ENCODE measurements around the gene ORMDL1. TPM values are rescaled to one million over a fixed set of nuclear protein-coding genes. Genes with fewer than 3 reads are reported as not detected.

ORMDL1 gene
- total and polyA plus RNA-seq, 2 of the 13 experiments (the other 11 are each of a cell fraction or from before 2014, with no cell fraction given): 67.5 to 160 TPM

- TF ChIP-seq PBX2 (CRISPR knock-in tag; IDR thresholded peaks at IDR 0.05) (peak; percentile 99), FIP1L1 (IDR thresholded peaks at IDR 0.05; ENCODE audit: borderline replicate concordance, insufficient read depth, low read depth, low read length) (no peak; the same call in 1 of the 2 replicates), ZNF317 (CRISPR knock-in tag; IDR thresholded peaks at IDR 0.05) (peak; percentile 92), GABPA (IDR thresholded peaks at IDR 0.05; ENCODE audit: low read depth, low read length) (peak; percentile 67), GABPA (CRISPR knock-in tag; IDR thresholded peaks at IDR 0.05; ENCODE audit: low read depth) (peak; percentile 77), ZNF343 (CRISPR knock-in tag; IDR thresholded peaks at IDR 0.05) (peak; percentile 95; the same call in 1 of the 2 replicates), ZNF724P (CRISPR knock-in tag; IDR thresholded peaks at IDR 0.05; ENCODE audit: borderline replicate concordance) (peak; percentile 8; the same call in 1 of the 2 replicates), ARNTL (CRISPR knock-in tag; IDR thresholded peaks at IDR 0.05) (peak; percentile 85), FOXP1 (IDR thresholded peaks at IDR 0.05) (no peak), FOXP1 (CRISPR knock-in tag; IDR thresholded peaks at IDR 0.05) (no peak; the same call in 1 of the 2 replicates), KDM4B (CRISPR knock-in tag; IDR thresholded peaks at IDR 0.05) (peak; percentile 84), ZNF652 (CRISPR knock-in tag; IDR thresholded peaks at IDR 0.05; ENCODE audit: borderline replicate concordance, low read depth) (no peak), FOXO1 (CRISPR knock-in tag; IDR thresholded peaks at IDR 0.05) (peak; percentile 38; the same call in 1 of the 2 replicates), ZNF749 (CRISPR knock-in tag; IDR thresholded peaks at IDR 0.05; ENCODE audit: borderline replicate concordance) (no peak; the same call in 1 of the 2 replicates), CBFB (CRISPR knock-in tag; IDR thresholded peaks at IDR 0.05) (peak; percentile 89), ZNF569 (CRISPR knock-in tag; IDR thresholded peaks at IDR 0.05; ENCODE audit: borderline replicate concordance) (0 out of 2 replicates have a peak, but pooled peaks have one; percentile 13), ZFYVE20 (CRISPR knock-in tag; IDR thresholded peaks at IDR 0.05; ENCODE audit: borderline replicate concordance, low read depth) (no peak; the same call in 1 of the 2 replicates), ZNF468 (CRISPR knock-in tag; IDR thresholded peaks at IDR 0.05) (no peak), FOXO4 (CRISPR knock-in tag; conservative IDR thresholded peaks at IDR 0.05) (no peak), NFE2 (CRISPR knock-in tag; IDR thresholded peaks at IDR 0.05) (no peak; the same call in 1 of the 2 replicates), FOXJ3 (CRISPR knock-in tag; IDR thresholded peaks at IDR 0.05; ENCODE audit: borderline replicate concordance) (no peak; the same call in 1 of the 2 replicates), UBTF (CRISPR knock-in tag; IDR thresholded peaks at IDR 0.05) (peak; percentile 99), YY1 (IDR thresholded peaks at IDR 0.05; ENCODE audit: insufficient read depth, insufficient replicate concordance, low read depth, low read length) (peak; percentile 41), KDM1A (CRISPR knock-in tag; IDR thresholded peaks at IDR 0.05) (0 out of 2 replicates have a peak, but pooled peaks have one; percentile 6)
Measured at GRCh38 chr2:189783927-189784867, at the start of gene ORMDL1, which contains the start of gene PMS1 (continued).
